ENCODE results near the gene ANGPTL7. TPM values are rescaled to one million over a fixed set of nuclear protein-coding genes. Genes with fewer than 3 reads are reported as not detected.

The ANGPTL7 gene
- total RNA-seq, 4 donors from 2014 or later, result 0.33 to 4.6 (median 0.38) TPM

DNA sequence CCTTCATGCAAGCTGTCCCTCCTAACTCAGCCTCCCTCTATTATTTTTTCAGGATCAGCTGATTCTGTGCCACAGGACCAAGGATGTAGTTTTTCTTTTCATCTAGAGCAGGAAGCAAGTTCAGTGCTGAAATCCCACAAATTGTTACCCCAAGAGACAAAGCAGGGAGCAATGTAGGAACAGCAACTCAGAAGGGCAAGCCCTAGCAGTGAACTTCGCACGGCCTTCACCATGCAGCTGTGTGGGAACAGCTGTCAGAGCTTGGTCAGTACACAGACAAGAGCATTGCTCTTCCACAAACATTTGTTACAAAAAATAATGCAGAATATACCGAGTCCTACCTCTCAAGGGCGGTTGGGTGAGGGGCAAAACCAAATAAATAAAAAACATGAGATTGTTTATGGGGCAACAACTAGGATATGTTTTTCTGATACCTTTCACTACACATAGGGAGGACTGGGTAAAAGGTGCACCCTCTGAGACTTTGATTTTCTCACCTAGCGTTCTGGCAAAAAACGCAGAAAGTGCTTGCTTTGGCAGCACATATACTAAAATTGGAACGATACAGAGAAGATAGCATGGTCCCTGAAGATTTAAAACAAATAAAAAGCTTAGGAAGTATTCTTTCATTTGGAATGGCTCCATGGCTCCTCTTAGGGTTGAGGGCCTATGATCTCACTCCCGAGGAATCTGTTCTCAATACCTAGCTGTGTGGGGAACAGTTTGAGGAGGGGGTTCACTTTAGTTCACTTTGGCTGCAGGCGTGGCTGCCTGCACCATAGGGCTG, 37.1 kb upstream of the ANGPTL7 start:
- intact Hi-C loops (cut with DNase I), result no loop called here
- H3K4me3 ChIP-seq (replicated peaks in 1 of 3), result no peak overlapping the region
- H3K4me1 ChIP-seq, result peaks cover 3 to 13% of the 10 kb centered on the region in 2 donors
- H3K27me3 ChIP-seq, result no peaks in the 10 kb centered on the region
- H3K27ac ChIP-seq, result peak overlapping the region in 2 of 3 donors; percentile 31 to 41
- no peak for TF ChIP-seq POLR2A (IDR thresholded peaks at IDR 0.05)
- TF ChIP-seq, protein P1, sequence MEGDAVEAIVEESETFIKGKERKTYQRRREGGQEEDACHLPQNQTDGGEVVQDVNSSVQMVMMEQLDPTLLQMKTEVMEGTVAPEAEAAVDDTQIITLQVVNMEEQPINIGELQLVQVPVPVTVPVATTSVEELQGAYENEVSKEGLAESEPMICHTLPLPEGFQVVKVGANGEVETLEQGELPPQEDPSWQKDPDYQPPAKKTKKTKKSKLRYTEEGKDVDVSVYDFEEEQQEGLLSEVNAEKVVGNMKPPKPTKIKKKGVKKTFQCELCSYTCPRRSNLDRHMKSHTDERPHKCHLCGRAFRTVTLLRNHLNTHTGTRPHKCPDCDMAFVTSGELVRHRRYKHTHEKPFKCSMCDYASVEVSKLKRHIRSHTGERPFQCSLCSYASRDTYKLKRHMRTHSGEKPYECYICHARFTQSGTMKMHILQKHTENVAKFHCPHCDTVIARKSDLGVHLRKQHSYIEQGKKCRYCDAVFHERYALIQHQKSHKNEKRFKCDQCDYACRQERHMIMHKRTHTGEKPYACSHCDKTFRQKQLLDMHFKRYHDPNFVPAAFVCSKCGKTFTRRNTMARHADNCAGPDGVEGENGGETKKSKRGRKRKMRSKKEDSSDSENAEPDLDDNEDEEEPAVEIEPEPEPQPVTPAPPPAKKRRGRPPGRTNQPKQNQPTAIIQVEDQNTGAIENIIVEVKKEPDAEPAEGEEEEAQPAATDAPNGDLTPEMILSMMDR (IDR thresholded peaks at IDR 0.05), result no peak
- WGBS, 2 donors, result 63 to 75% methylated on average over 9 of the region's 9 CpGs
- no peaks in the 10 kb centered on the region for H3K9me3 ChIP-seq
- DNase-seq, result peak; percentile 31 to 45
- H3K36me3 ChIP-seq, result peaks cover 0 to 5% of the 10 kb centered on the region in 2 donors

DNA sequence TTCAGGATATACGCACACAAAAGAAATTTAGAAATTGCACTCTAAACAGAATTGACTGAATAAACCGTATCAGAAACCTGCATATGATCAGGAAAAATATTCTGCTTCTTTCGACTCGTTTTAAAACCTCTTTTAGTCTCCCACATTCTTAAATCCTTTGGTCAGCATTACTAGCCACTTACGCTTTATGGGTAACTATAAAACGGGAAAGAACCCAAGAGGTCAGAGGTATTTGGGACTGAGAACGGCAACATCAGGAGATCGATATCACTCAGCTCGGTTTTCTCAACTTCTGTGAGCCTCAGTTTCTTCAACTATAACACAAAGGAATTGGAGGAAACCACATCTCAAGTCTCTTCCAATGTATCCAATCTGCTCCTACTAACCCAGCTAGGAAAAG, 36.4 kb upstream of the ANGPTL7 start:
- H3K9me3 ChIP-seq, result no peaks in the 10 kb centered on the region
- no peak for TF ChIP-seq POLR2A (IDR thresholded peaks at IDR 0.05)
- TF ChIP-seq, protein P1 (IDR thresholded peaks at IDR 0.05), result no peak
- 92 to 93% methylated on average over 9 of the region's 9 CpGs for WGBS, 2 donors
- intact Hi-C loops (cut with DNase I), result no loop called here
- DNase-seq, result no peak
- peaks cover 3 to 13% of the 10 kb centered on the region in 2 donors for H3K4me1 ChIP-seq
- peak overlapping the region in 2 of 3 donors; percentile 31 to 41 for H3K27ac ChIP-seq
- H3K27me3 ChIP-seq, result no peaks in the 10 kb centered on the region
- peaks cover 0 to 5% of the 10 kb centered on the region in 2 donors for H3K36me3 ChIP-seq
- no peak overlapping the region for H3K4me3 ChIP-seq (replicated peaks in 1 of 3)

DNA sequence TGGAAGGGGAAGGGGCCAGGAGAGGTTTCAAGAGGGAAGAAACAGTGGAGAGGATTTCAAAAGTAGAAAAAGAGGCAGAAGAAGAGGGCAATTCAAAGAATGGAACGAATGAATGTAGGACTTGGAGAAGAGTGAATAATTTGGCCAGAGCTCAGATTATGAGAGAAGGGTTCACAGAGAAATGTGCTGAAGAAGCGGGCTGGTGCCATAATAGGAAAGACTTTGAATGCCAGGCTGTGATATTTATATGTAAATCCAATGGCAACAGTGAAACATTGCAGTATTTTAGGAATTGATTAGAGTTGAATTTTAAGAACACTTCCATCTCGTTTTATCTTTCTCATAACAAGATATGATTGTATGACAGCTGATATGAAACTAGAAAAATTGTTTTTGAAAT, 36.0 kb upstream of the ANGPTL7 start:
- Histone ChIP-seq H3K27ac (peak overlapping the region in 1 of 3 donors; percentile 31), H3K4me1 (peaks cover 3 to 13% of the 10 kb centered on the region in 2 donors), H3K36me3 (peaks cover 0 to 4% of the 10 kb centered on the region in 2 donors), H3K9me3 (no peaks in the 10 kb centered on the region), H3K27me3 (no peaks in the 10 kb centered on the region), H3K4me3 (replicated peaks in 1 of 3) (no peak overlapping the region)
- 73 to 81% methylated on average over 3 of the region's 3 CpGs for WGBS, 2 donors
- intact Hi-C loops (cut with DNase I), result no loop called here
- DNase-seq, result no peak
- TF ChIP-seq, protein P1 (IDR thresholded peaks at IDR 0.05), result no peak
- no peak for TF ChIP-seq POLR2A (IDR thresholded peaks at IDR 0.05)

DNA sequence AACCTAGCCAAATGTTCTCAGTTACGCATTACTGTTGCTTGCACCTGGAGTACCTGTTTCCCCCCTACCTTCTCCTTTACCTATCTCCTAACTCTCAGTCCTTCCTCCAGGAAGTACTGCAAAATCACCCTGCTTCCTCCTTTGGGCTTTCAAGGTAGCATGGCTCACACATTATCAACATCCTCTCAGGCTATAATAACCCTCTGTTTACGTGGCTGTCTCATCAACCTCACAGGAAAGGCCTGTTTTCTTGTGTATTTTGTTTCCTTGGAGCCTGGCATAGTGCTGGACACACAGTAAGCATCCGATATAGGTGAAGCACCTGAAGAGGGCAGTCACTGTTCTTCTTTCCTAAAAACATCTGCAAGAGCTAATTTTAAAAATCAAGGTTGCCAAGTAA, 32.7 kb upstream of the ANGPTL7 start:
- peaks cover 3 to 13% of the 10 kb centered on the region in 2 donors for H3K4me1 ChIP-seq
- intact Hi-C loops (cut with DNase I), result no loop called here
- WGBS, 2 donors, result 82 to 84% methylated on average over 3 of the region's 3 CpGs
- H3K4me3 ChIP-seq (replicated peaks in 1 of 3), result no peak overlapping the region
- H3K27ac ChIP-seq, result no peak overlapping the region
- no peaks in the 10 kb centered on the region for H3K9me3 ChIP-seq
- no peak for TF ChIP-seq POLR2A (IDR thresholded peaks at IDR 0.05)
- TF ChIP-seq, protein P1 (IDR thresholded peaks at IDR 0.05), result no peak
- H3K27me3 ChIP-seq, result no peaks in the 10 kb centered on the region
- peaks cover 0 to 4% of the 10 kb centered on the region in 2 donors for H3K36me3 ChIP-seq
- no peak for DNase-seq

DNA sequence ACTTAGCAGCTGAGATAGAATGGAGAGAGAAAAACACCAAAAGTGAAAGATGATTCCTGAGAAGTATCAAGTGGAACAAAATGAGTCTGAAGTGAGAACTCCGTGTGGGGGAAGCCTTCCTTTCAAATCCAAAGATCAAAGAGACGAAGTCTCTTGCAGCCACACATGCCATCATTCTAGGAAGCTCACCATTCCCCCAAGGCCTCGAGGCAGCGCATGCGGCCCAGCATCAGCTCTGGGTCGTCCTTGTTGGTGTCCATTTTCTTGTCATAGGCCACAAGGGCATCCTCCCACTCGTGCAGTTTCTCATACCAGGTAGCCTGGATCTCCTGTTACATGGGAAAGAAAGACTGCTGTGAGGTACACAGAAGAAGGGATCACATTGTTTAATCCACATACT, 32.2 kb upstream of the ANGPTL7 start:
- Histone ChIP-seq H3K9me3 (no peaks in the 10 kb centered on the region), H3K27me3 (no peaks in the 10 kb centered on the region), H3K36me3 (peaks cover 0 to 7% of the 10 kb centered on the region in 2 donors), H3K27ac (no peak overlapping the region), H3K4me1 (peaks cover under 1 to 7% of the 10 kb centered on the region in 2 donors), H3K4me3 (replicated peaks in 1 of 3) (no peak overlapping the region)
- TF ChIP-seq, protein P1 (IDR thresholded peaks at IDR 0.05), result no peak
- no peak for TF ChIP-seq POLR2A (IDR thresholded peaks at IDR 0.05)
- intact Hi-C loops (cut with DNase I), result no loop called here
- no peak for DNase-seq
- 85 to 89% methylated on average over 7 of the region's 7 CpGs for WGBS, 2 donors
